ENCODE data around the gene CPN1. TPM values are rescaled to one million over a fixed set of nuclear protein-coding genes. Genes with fewer than 3 reads are reported as not detected.

CPN1 gene
- total and polyA plus RNA-seq, 9 of the 15 experiments (the other 6 are each of a cell fraction or from before 2014, with no cell fraction given), result 0.15 to 0.17 TPM; not detected in 7

DNA sequence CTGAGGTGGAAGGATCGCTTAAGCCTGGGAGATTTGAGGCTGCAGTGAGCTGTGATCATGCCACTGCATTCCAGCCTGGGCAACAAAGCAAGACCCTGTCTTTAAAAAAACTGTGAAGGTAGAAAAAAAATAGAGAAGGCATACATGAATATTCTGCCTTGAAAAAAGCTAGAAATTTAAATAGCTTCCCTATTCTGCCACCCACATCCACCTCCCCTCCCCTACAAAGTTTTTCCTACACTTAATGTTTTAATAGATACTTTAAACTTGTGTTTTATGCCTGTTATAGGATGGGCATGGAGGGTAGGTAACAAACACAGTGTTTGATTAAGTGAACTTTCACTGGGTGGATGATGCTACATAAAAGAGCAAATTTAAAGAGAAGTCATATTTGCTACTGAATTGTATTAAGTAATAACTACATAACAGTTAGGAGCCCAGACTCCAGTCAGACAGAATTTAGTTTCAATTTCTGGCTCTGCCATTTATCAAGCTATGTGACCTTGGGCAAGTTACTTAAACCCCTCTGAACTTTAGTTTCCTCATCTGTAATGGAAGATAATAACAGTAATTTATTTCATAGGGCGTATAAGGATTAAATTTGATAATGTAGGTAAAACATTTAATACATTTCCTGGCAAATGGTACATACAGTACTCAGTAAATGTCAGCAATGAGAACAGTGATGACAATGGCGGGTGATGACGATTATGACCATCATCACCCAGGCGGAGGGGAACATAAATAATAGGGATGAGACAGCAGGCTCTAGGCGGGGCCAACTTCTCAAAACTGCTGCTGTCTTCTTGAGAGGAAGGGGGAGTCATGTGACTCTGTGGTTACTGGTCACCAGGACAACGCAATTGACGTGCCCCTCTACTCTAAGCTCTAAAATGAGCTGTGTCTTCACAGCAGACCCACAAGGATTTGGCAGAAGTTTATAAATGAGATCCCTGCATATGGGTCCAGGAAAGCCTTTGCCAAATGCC, 87.7 kb downstream of the CPN1 start (continued):
- TF ChIP-seq PYGO2 (tag; IDR thresholded peaks at IDR 0.05) (no peak), NR2C2 (CRISPR knock-in tag; IDR thresholded peaks at IDR 0.05) (no peak), NR2C2 (tag; IDR thresholded peaks at IDR 0.05) (no peak), ZNF699 (CRISPR knock-in tag; IDR thresholded peaks at IDR 0.05; ENCODE audit: insufficient replicate concordance) (no peak), FUS (optimal IDR thresholded peaks at IDR 0.05; ENCODE audit: low read depth, low read length) (no peak), CBFA2T3 (IDR thresholded peaks at IDR 0.05) (no peak), KLF13 (tag; IDR thresholded peaks at IDR 0.05; ENCODE audit: borderline replicate concordance, low read depth) (no peak), ZZZ3 (IDR thresholded peaks at IDR 0.05) (no peak), RUNX1 (IDR thresholded peaks at IDR 0.05; ENCODE audit: low read depth) (no peak), SAFB (IDR thresholded peaks at IDR 0.05; ENCODE audit: borderline replicate concordance, low read depth, low read length) (no peak), LARP7 (IDR thresholded peaks at IDR 0.05) (no peak), CBFA2T2 (conservative IDR thresholded peaks at IDR 0.05) (peak; percentile 29; the same call in 1 of the 2 replicates), CHCHD3 (CRISPR knock-in tag; IDR thresholded peaks at IDR 0.05) (no peak), ZNF24 (IDR thresholded peaks at IDR 0.05) (no peak), SMAD1 (IDR thresholded peaks at IDR 0.05; ENCODE audit: low read depth, low read length, partially characterized antibody) (no peak), C11orf30 (IDR thresholded peaks at IDR 0.05; ENCODE audit: low read depth) (peak; percentile 24; the same call in 1 of the 2 replicates)
- TF ChIP-seq, protein P1, sequence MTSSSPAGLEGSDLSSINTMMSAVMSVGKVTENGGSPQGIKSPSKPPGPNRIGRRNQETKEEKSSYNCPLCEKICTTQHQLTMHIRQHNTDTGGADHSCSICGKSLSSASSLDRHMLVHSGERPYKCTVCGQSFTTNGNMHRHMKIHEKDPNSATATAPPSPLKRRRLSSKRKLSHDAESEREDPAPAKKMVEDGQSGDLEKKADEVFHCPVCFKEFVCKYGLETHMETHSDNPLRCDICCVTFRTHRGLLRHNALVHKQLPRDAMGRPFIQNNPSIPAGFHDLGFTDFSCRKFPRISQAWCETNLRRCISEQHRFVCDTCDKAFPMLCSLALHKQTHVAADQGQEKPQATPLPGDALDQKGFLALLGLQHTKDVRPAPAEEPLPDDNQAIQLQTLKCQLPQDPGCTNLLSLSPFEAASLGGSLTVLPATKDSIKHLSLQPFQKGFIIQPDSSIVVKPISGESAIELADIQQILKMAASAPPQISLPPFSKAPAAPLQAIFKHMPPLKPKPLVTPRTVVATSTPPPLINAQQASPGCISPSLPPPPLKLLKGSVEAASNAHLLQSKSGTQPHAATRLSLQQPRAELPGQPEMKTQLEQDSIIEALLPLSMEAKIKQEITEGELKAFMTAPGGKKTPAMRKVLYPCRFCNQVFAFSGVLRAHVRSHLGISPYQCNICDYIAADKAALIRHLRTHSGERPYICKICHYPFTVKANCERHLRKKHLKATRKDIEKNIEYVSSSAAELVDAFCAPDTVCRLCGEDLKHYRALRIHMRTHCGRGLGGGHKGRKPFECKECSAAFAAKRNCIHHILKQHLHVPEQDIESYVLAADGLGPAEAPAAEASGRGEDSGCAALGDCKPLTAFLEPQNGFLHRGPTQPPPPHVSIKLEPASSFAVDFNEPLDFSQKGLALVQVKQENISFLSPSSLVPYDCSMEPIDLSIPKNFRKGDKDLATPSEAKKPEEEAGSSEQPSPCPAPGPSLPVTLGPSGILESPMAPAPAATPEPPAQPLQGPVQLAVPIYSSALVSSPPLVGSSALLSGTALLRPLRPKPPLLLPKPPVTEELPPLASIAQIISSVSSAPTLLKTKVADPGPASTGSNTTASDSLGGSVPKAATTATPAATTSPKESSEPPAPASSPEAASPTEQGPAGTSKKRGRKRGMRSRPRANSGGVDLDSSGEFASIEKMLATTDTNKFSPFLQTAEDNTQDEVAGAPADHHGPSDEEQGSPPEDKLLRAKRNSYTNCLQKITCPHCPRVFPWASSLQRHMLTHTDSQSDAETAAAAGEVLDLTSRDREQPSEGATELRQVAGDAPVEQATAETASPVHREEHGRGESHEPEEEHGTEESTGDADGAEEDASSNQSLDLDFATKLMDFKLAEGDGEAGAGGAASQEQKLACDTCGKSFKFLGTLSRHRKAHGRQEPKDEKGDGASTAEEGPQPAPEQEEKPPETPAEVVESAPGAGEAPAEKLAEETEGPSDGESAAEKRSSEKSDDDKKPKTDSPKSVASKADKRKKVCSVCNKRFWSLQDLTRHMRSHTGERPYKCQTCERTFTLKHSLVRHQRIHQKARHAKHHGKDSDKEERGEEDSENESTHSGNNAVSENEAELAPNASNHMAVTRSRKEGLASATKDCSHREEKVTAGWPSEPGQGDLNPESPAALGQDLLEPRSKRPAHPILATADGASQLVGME (CRISPR knock-in tag; IDR thresholded peaks at IDR 0.05), result no peak
- TF ChIP-seq, protein P2, sequence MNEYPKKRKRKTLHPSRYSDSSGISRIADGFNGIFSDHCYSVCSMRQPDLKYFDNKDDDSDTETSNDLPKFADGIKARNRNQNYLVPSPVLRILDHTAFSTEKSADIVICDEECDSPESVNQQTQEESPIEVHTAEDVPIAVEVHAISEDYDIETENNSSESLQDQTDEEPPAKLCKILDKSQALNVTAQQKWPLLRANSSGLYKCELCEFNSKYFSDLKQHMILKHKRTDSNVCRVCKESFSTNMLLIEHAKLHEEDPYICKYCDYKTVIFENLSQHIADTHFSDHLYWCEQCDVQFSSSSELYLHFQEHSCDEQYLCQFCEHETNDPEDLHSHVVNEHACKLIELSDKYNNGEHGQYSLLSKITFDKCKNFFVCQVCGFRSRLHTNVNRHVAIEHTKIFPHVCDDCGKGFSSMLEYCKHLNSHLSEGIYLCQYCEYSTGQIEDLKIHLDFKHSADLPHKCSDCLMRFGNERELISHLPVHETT (CRISPR knock-in tag; conservative IDR thresholded peaks at IDR 0.05 in 1 of 2, IDR thresholded peaks at IDR 0.05 in 1 of 2), result no peak
- TF ChIP-seq, protein P3, sequence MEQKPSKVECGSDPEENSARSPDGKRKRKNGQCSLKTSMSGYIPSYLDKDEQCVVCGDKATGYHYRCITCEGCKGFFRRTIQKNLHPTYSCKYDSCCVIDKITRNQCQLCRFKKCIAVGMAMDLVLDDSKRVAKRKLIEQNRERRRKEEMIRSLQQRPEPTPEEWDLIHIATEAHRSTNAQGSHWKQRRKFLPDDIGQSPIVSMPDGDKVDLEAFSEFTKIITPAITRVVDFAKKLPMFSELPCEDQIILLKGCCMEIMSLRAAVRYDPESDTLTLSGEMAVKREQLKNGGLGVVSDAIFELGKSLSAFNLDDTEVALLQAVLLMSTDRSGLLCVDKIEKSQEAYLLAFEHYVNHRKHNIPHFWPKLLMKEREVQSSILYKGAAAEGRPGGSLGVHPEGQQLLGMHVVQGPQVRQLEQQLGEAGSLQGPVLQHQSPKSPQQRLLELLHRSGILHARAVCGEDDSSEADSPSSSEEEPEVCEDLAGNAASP (IDR thresholded peaks at IDR 0.05), result no peak

All from K562 (cell line).